Measurements from ENCODE around the gene EEFSEC.
A peak's percentile ranks its signal among the peaks of the same experiment; 100 is the strongest.

The EEFSEC gene

GRCh38 chr3:128262457-128262856 lies 109.2 kb downstream of the EEFSEC start:
- H2BK12ac ChIP-seq (ENCODE audit: low read length): no peak overlapping the region
- no peak for DNase-seq (ENCODE audit: low spot score)
- no peaks in the 10 kb centered on the region for H3K79me1 ChIP-seq (ENCODE audit: low read depth, low read length)
- peaks cover 0 to 18% of the 10 kb centered on the region in 2 donors for H3K36me3 ChIP-seq (replicated peaks in 1 of 2; ENCODE audit: control insufficient read depth in 2 of 2, insufficient read depth in 2 of 2, low read length in 2 of 2)
- no peak overlapping the region for H2BK15ac ChIP-seq (ENCODE audit: low read length)
- no peak overlapping the region for H3K4me3 ChIP-seq (ENCODE audit: low read length in 2 of 2)
- no peak overlapping the region for H3K4me2 ChIP-seq (ENCODE audit: insufficient read depth, low read length, poor library complexity, severe bottlenecking)
- peaks cover 0 to 10% of the 10 kb centered on the region in 2 donors for H3K9me3 ChIP-seq (replicated peaks in 1 of 2; ENCODE audit: control insufficient read depth in 2 of 2, insufficient read depth in 1 of 2, low read depth in 1 of 2, low read length in 2 of 2)
- H3K18ac ChIP-seq (ENCODE audit: low read length): no peak overlapping the region
- no peak overlapping the region for H4K91ac ChIP-seq (ENCODE audit: low read depth, low read length, poor library complexity)
- H3K27me3 ChIP-seq (ENCODE audit: control insufficient read depth in 3 of 3, insufficient read depth in 3 of 3, low read depth in 1 of 3, low read length in 3 of 3): no peaks in the 10 kb centered on the region
- H3K14ac ChIP-seq (ENCODE audit: low read length): no peak overlapping the region
- no peak overlapping the region for H3K23ac ChIP-seq (ENCODE audit: low read depth, low read length, poor library complexity)
- no peak overlapping the region for H2BK120ac ChIP-seq (ENCODE audit: low read depth, low read length)
- no peak overlapping the region for H3K9ac ChIP-seq (ENCODE audit: low read depth, low read length, poor library complexity)
- no peaks in the 10 kb centered on the region for H3K4me1 ChIP-seq (ENCODE audit: control insufficient read depth in 2 of 2, insufficient read depth in 1 of 2, low read depth in 1 of 2, low read length in 2 of 2)
- H2AFZ ChIP-seq (ENCODE audit: low read length): no peak overlapping the region
- no CpG with 5 or more reads among the region's 3 CpGs for WGBS, 2 donors (ENCODE audit: extremely low coverage in 2 of 2, insufficient read length in 2 of 2, insufficient replicate concordance in 1 of 2)
- no peak overlapping the region for H3K4ac ChIP-seq (ENCODE audit: low read length)
- no peak overlapping the region for H2AK5ac ChIP-seq (ENCODE audit: low read depth, low read length)
- H4K8ac ChIP-seq (ENCODE audit: low read depth, low read length): no peak overlapping the region
- H2BK5ac ChIP-seq (ENCODE audit: low read length): no peak overlapping the region
- no peak overlapping the region for H3K27ac ChIP-seq (replicated peaks; ENCODE audit: low read length)

GRCh38 chr3:128263118-128263517 lies 109.8 kb downstream of the EEFSEC start:
- Histone ChIP-seq H2AFZ (ENCODE audit: low read length) (no peak overlapping the region), H3K27ac (replicated peaks; ENCODE audit: low read length) (no peak overlapping the region)
- WGBS, 2 donors (ENCODE audit: extremely low coverage in 2 of 2, insufficient read length in 2 of 2, insufficient replicate concordance in 1 of 2): no CpG with 5 or more reads among the region's 8 CpGs

DNA sequence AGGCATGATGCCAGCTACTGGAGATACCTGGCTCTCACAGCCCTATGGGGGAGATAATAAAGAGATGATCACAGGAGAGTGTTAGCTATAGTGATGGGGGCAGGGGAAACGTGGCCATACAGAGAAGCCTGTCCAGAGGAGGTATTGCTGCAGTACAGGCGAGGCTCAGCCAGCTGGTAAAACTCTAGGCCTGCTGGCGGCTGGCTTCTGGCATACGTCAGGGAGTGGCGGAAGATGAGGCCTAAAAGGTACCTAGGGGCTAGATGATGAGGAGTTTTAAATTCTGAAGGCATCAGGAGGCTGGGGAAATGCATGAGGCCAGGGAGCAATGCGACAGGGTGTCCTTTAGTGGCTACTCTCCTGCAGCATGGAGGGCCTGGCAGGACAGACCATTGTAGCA lies 110.7 kb downstream of the EEFSEC start:
- Histone ChIP-seq H3K4me3 (ENCODE audit: low read length in 2 of 2) (no peak overlapping the region), H3K79me1 (ENCODE audit: low read depth, low read length) (no peaks in the 10 kb centered on the region), H2BK15ac (ENCODE audit: low read length) (no peak overlapping the region), H3K9me3 (replicated peaks in 1 of 2; ENCODE audit: control insufficient read depth in 2 of 2, insufficient read depth in 1 of 2, low read depth in 1 of 2, low read length in 2 of 2) (peaks cover 0 to 10% of the 10 kb centered on the region in 2 donors), H3K4ac (ENCODE audit: low read length) (no peak overlapping the region), H3K9ac (ENCODE audit: low read depth, low read length, poor library complexity) (no peak overlapping the region), H3K27ac (replicated peaks; ENCODE audit: low read length) (no peak overlapping the region), H2BK5ac (ENCODE audit: low read length) (no peak overlapping the region), H3K4me2 (ENCODE audit: insufficient read depth, low read length, poor library complexity, severe bottlenecking) (no peak overlapping the region), H2AK5ac (ENCODE audit: low read depth, low read length) (peak overlapping the region; percentile 21), H4K8ac (ENCODE audit: low read depth, low read length) (no peak overlapping the region), H4K91ac (ENCODE audit: low read depth, low read length, poor library complexity) (no peak overlapping the region), H3K14ac (ENCODE audit: low read length) (no peak overlapping the region), H2AFZ (ENCODE audit: low read length) (no peak overlapping the region), H3K4me1 (ENCODE audit: control insufficient read depth in 2 of 2, insufficient read depth in 1 of 2, low read depth in 1 of 2, low read length in 2 of 2) (no peaks in the 10 kb centered on the region), H2BK120ac (ENCODE audit: low read depth, low read length) (no peak overlapping the region), H3K18ac (ENCODE audit: low read length) (peak overlapping the region; percentile 36), H3K27me3 (ENCODE audit: control insufficient read depth in 3 of 3, insufficient read depth in 3 of 3, low read depth in 1 of 3, low read length in 3 of 3) (no peaks in the 10 kb centered on the region), H3K36me3 (replicated peaks in 1 of 2; ENCODE audit: control insufficient read depth in 2 of 2, insufficient read depth in 2 of 2, low read length in 2 of 2) (peaks cover 0 to 18% of the 10 kb centered on the region in 2 donors), H2BK12ac (ENCODE audit: low read length) (no peak overlapping the region), H3K23ac (ENCODE audit: low read depth, low read length, poor library complexity) (no peak overlapping the region)
- DNase-seq (ENCODE audit: low spot score): no peak
- no CpG with 5 or more reads among the region's 6 CpGs for WGBS, 2 donors (ENCODE audit: extremely low coverage in 2 of 2, insufficient read length in 2 of 2, insufficient replicate concordance in 1 of 2)

More at GRCh38 chr3:128263118-128263517, 109.8 kb downstream of the EEFSEC start:
- H2BK120ac ChIP-seq (ENCODE audit: low read depth, low read length): no peak overlapping the region
- no peak overlapping the region for H2BK12ac ChIP-seq (ENCODE audit: low read length)
- peaks cover 0 to 10% of the 10 kb centered on the region in 2 donors for H3K9me3 ChIP-seq (replicated peaks in 1 of 2; ENCODE audit: control insufficient read depth in 2 of 2, insufficient read depth in 1 of 2, low read depth in 1 of 2, low read length in 2 of 2)
- H4K8ac ChIP-seq (ENCODE audit: low read depth, low read length): no peak overlapping the region
- DNase-seq (ENCODE audit: low spot score): no peak
- no peak overlapping the region for H3K18ac ChIP-seq (ENCODE audit: low read length)
- no peak overlapping the region for H3K4me2 ChIP-seq (ENCODE audit: insufficient read depth, low read length, poor library complexity, severe bottlenecking)
- no peaks in the 10 kb centered on the region for H3K79me1 ChIP-seq (ENCODE audit: low read depth, low read length)
- no peak overlapping the region for H2BK5ac ChIP-seq (ENCODE audit: low read length)
- H2BK15ac ChIP-seq (ENCODE audit: low read length): no peak overlapping the region
- H4K91ac ChIP-seq (ENCODE audit: low read depth, low read length, poor library complexity): no peak overlapping the region
- peaks cover 0 to 18% of the 10 kb centered on the region in 2 donors for H3K36me3 ChIP-seq (replicated peaks in 1 of 2; ENCODE audit: control insufficient read depth in 2 of 2, insufficient read depth in 2 of 2, low read length in 2 of 2)
- no peaks in the 10 kb centered on the region for H3K4me1 ChIP-seq (ENCODE audit: control insufficient read depth in 2 of 2, insufficient read depth in 1 of 2, low read depth in 1 of 2, low read length in 2 of 2)
- H3K4me3 ChIP-seq (ENCODE audit: low read length in 2 of 2): no peak overlapping the region
- H2AK5ac ChIP-seq (ENCODE audit: low read depth, low read length): no peak overlapping the region
- no peak overlapping the region for H3K23ac ChIP-seq (ENCODE audit: low read depth, low read length, poor library complexity)
- no peak overlapping the region for H3K4ac ChIP-seq (ENCODE audit: low read length)
- H3K14ac ChIP-seq (ENCODE audit: low read length): no peak overlapping the region
- no peaks in the 10 kb centered on the region for H3K27me3 ChIP-seq (ENCODE audit: control insufficient read depth in 3 of 3, insufficient read depth in 3 of 3, low read depth in 1 of 3, low read length in 3 of 3)
- no peak overlapping the region for H3K9ac ChIP-seq (ENCODE audit: low read depth, low read length, poor library complexity)

DNA sequence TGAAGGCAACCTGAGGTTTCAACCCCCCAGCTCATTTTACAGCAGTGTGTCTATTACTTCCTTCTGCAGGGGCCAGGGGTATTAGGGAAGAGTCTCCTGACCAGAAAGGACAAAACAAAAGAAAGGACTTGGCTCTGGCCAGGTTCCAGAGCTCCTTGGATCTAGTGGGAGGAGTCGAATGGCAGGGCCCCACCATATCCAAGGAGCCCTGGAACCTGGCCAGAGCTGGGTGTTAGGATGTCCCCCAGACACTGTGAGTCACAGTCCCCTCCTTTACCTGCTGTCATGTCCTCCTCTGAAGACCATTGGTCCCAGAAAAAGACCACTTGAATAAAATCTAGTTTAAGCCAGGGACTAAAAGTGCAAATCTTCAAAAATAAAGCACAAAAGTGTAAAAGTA lies 113.2 kb downstream of the EEFSEC start:
- no peak overlapping the region for H3K23ac ChIP-seq (ENCODE audit: low read depth, low read length, poor library complexity)
- no peak overlapping the region for H2BK120ac ChIP-seq (ENCODE audit: low read depth, low read length)
- no peak overlapping the region for H2BK5ac ChIP-seq (ENCODE audit: low read length)
- no peaks in the 10 kb centered on the region for H3K9me3 ChIP-seq (replicated peaks in 1 of 2; ENCODE audit: control insufficient read depth in 2 of 2, insufficient read depth in 1 of 2, low read depth in 1 of 2, low read length in 2 of 2)
- no peak overlapping the region for H2AK5ac ChIP-seq (ENCODE audit: low read depth, low read length)
- H3K27me3 ChIP-seq (ENCODE audit: control insufficient read depth in 3 of 3, insufficient read depth in 3 of 3, low read depth in 1 of 3, low read length in 3 of 3): no peaks in the 10 kb centered on the region
- no peak for DNase-seq (ENCODE audit: low spot score)
- H3K36me3 ChIP-seq (replicated peaks in 1 of 2; ENCODE audit: control insufficient read depth in 2 of 2, insufficient read depth in 2 of 2, low read length in 2 of 2): peaks cover 0 to 18% of the 10 kb centered on the region in 2 donors
- no peak overlapping the region for H2AFZ ChIP-seq (ENCODE audit: low read length)
- no CpG with 5 or more reads among the region's 1 CpG for WGBS, 2 donors (ENCODE audit: extremely low coverage in 2 of 2, insufficient read length in 2 of 2, insufficient replicate concordance in 1 of 2)
- H3K18ac ChIP-seq (ENCODE audit: low read length): no peak overlapping the region
- no peak overlapping the region for H3K14ac ChIP-seq (ENCODE audit: low read length)
- H3K4me3 ChIP-seq (ENCODE audit: low read length in 2 of 2): no peak overlapping the region
- H3K9ac ChIP-seq (ENCODE audit: low read depth, low read length, poor library complexity): no peak overlapping the region
- H4K91ac ChIP-seq (ENCODE audit: low read depth, low read length, poor library complexity): no peak overlapping the region
- no peak overlapping the region for H3K4ac ChIP-seq (ENCODE audit: low read length)
- H3K79me1 ChIP-seq (ENCODE audit: low read depth, low read length): no peaks in the 10 kb centered on the region
- no peak overlapping the region for H2BK15ac ChIP-seq (ENCODE audit: low read length)
- no peak overlapping the region for H3K27ac ChIP-seq (replicated peaks; ENCODE audit: low read length)
- H3K4me1 ChIP-seq (ENCODE audit: control insufficient read depth in 2 of 2, insufficient read depth in 1 of 2, low read depth in 1 of 2, low read length in 2 of 2): peaks cover 0 to 3% of the 10 kb centered on the region in 2 donors
- no peak overlapping the region for H3K4me2 ChIP-seq (ENCODE audit: insufficient read depth, low read length, poor library complexity, severe bottlenecking)
- no peak overlapping the region for H2BK12ac ChIP-seq (ENCODE audit: low read length)
- no peak overlapping the region for H4K8ac ChIP-seq (ENCODE audit: low read depth, low read length)
